CD4-positive, alpha-beta T cell treated with Interleukin-15 for 1 hour (primary cell): Measurements from ENCODE around the gene CCL26.
A peak's percentile ranks its signal among the peaks of the same experiment; 100 is the strongest.
"Not testable (repeated sequence)": the region's sequence is repeated elsewhere in the genome, so short reads cannot be mapped to it uniquely, and the experiment has no call there.

Experiments
- DNase-seq: peaks from one replicate; pipeline ENCODE4 v3.0.0-alpha.2; 2020

Gene CCL26

DNA sequence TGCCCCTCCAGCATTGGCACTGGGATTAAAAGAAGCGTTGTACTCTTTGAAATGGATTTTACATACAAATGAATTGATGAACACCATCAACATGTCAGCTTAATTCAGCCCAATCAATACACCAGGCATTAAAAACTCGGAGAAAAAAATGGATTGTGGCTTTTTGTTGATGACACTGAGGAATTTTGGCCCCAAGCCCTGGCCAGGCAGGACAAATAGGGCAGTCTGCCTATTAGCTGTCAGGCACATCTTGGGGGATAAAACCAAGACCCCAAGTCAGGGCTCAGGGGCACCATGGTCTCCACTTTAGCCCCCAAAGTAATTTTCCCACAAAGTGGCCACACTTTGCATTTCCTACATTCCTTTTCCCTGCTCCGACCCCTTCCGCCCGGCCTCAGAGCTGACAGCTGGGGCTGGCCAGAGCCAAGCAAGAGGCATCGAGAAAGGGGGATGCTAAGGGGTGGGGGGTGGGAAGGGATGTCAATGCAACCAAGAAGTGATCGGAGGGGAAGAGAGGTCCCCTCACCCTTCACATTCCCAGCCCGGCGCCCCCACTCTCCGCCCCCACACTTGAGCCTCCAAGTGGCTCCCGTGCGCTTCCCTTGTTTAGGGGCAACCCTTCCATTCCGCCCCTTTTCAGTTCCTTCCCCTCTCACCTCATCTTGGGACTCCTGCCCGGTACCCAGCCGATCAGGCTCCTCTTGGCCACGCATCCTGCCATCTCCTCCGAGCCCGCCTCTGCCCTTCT is 34.0 kb downstream of the CCL26 start:
- DNase-seq: no peak

DNA sequence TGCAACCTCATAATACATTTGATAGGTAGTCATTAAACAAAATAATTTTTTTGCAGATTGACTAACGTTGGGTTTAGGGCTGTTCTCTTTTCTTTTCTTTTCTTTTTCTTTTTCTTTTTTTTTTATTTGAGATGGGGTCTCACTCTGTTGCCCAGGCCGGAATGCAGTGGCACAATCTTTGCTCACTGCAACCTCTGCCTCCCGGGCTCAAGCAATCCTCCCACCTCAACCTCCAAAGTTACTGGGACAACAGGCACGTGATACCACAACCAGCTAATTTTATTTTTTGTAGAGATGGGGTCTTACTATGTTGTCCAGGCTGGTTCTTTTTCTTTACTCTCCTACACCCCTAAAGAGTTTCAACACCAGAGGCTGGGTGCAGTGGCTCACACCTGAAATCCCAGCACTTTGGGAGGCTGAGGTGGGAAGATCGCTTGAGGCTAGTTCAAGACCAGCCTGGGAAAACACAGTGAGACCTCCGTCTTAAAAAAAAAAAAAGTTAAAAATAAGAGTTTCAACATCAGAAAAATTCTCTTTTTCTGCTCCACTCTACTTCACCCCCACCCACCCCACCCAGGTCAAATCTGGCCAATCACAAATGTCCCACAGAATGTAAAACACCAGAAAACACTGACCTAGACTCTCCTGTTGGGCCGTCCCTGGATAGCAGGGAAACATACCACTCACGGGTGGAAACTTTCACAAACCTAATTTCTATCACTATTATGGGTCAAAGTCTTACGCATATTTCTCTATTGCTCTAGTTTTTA is 36.2 kb downstream of the CCL26 start:
- no peak for DNase-seq

DNA sequence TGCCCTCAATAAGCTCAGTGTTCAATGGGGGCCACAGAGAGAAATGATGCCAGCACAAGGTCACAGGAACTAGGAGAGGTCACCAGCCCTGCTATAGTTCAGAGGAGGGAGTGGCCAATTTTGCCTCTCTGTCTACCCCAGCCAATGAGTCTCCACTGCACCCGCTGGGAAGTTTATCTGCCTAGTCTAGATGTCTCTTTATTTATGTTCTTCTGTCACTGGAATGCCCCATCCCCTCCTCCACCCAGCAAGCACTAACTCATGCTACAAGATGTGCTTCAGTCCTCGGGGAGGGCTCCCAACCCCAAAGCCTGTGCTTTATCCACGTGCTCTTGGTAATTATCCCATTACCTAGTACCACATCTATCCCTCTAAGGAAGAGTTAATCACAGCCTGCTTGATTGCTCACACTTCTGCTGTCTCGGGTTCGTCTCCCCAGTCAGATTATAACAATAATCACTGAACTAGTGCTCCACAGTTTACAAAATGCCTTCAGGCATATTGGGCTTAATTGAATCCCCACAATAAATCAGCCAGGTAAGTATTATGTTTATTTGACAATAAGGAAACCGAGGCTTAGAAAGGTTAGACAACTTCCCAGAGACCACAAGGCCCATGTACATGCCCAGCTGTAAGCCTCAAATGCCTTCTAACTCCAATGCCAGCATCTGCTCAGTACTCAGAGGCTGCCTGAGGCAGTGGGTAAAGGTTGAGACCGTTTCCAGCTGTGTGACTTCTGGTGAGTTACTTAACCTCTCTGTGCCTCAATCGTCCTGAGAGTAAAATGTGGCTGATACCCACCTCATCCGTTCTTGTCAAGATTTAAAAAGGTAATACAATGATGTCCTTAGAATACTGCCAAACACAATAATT is 37.2 kb downstream of the CCL26 start:
- no peak for DNase-seq

DNA sequence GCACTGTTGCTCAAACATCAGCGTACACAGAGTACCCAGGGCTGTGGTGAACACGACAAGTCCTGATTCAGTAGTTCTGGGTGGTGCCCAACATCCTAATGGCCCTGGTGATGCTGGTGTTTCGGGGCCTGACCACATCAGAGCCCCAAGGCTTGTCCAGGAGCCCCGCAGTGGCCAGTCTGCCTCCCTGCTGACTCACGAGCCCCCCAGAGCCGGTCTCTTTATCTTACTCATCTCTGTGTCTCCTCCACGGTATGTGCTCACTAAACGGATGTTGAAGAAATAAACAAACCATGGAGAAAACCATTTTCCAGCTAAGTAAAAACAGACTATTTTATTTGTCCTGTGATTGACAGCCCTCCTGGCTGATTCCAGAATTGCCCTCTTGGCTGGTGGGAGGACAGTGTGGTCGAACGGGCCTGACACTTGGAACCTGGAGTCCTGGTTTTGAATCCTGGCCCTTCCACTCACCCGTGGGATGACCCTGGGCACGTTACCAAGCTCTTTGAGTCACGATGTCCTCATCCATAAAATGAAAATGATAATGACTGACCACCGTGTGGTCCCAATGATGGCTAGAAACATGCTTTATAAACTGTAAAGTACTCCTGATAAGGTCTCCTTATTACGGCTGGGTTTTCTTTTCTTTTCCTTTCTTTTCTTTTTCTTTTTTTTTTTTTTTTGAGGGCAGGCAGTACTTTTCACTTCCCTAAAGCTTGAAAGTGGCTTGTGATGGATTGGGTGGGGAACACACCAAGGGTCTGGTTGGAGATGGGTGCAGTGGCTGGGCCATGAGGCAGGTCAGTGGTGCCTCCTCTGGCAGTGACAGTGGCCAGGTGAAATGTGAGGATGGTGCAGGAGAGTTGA is 39.0 kb downstream of the CCL26 start:
- DNase-seq: no peak

DNA sequence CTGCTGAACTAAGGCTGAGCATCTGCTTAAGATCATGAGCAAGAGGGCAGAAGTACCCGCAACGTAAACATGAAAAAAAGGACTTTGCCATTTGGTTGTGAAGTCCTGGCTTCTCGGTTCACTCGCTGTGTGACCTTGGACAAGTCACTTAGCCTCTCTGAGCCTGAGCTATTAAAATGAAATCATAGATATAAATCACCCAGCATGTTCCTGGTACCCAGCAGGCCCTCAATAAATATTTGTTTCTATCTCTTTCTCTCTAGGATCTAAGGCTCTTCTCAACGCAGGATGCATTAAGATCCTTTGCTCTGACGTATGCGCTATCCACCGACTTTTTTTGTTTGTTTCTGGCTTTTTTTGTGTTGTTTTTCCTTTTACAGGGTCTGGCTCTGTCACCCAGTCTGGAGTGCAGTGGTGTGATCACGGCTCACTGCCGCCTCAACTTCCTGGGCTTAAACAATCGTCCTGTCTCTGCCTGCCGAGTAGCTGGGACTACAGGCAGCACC is 39.9 kb downstream of the CCL26 start:
- DNase-seq: no peak

DNA sequence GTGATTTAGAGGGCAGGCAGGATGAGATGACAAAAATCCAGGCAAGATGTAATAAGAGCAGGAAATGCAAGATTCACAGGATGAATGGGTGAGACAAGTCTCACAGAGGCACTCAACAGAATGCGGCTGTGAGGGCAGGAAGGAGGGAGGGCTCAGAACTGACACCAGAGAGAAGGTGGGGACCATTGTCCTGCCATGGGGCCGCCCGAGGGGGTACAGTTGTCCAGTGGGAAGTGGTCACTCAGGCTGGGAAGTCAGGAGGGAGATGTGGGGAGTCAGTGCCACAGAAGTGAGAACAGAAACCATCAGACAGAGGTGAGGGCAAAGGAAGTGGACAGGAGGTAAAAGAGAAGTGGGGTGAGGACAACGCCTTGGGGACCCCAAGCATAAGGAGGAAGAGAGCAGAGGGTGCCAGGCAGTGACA is 42.1 kb downstream of the CCL26 start:
- DNase-seq: peak; percentile 20

DNA sequence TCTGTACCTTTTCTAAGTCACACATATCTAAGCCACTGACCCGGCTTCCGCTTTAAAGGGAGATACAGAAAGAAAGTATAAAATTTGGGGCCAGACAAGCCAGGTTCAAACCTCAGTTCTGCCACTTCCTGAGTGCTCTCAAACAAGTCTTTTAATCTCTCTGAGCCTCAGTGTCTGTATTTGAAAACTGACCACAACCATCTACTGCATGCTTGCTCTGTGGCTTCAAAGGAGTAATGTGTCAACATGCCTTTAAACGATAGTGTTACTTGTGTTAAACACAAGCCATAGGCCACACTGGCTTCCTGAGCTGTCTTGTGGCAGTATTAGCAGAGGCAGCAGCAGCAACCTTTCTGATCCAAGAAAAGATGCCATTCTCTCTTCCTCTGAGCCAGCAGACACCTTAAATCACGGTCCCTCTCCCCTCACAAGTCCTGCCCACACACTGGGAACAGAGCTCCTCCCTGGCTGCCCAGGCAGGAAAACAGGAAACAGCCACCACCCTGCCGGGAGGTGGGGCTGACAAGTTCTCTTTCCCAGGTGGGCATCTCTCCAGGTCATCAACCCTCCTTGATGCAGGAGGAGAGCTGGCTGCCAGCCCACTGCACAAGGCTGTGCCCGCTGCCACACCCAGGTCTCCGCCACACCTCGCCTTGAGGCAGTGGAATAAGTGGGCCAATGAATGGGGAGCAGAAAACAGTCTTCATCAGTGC is 44.0 kb downstream of the CCL26 start:
- DNase-seq: peak; percentile 56

DNA sequence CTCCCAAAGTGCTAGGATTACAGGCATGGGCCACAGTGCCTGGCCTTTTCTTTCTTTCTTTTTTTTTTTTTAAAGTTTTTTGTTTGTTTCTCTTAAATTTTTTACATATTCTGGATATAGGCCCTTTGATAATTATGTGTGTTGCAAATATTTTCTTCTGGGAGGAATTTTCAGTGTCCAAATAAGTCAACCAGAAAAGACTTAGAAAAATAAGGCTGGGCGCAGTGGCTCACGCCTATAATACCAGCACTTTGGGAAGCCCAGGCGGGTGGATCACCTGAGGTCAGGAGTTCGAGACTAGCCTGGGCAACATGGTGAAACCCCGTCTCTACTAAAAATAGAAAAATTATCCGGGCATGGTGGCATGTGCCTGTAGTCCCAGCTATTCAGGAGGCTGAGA is 44.7 kb downstream of the CCL26 start:
- DNase-seq: not testable (repeated sequence)

DNA sequence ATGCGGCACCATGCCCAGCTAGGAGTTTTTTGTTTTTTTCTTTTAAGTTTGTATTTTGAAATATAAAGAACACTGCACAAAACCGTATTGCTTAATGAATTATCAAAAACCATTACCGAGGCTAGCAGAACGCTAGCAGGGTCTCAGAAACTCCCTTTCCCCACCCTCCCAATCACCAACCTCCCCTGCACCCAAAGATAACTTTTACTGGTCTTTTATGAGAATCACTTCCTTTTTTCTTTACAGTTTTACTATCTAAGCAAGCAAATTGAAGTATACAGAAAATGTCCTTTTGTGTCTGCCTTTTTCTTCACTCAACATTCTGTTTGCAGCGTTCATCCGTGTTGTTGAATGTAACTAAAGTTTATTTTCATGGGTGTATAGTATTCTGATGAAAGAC is 46.7 kb downstream of the CCL26 start:
- no peak for DNase-seq

DNA sequence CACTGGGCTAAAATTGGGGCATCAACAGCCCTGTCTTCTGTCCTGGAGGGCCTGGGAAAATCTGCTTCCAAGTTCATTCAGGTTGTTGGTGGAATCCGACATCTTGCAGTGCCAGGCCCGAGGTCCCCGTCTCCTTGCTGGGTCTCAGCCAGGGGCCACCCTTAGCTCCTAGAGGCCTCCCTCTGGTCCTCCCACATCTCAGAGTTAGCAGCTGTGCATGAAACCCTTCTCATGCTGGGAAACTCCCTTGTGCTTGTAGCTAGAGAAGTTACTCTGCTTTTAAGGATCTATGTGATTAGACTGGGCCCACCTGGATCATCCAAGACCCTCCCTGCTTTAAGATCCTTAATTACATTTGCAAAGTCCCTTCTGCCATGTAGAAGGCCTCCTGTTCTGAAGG is 48.6 kb downstream of the CCL26 start:
- DNase-seq: no peak

DNA sequence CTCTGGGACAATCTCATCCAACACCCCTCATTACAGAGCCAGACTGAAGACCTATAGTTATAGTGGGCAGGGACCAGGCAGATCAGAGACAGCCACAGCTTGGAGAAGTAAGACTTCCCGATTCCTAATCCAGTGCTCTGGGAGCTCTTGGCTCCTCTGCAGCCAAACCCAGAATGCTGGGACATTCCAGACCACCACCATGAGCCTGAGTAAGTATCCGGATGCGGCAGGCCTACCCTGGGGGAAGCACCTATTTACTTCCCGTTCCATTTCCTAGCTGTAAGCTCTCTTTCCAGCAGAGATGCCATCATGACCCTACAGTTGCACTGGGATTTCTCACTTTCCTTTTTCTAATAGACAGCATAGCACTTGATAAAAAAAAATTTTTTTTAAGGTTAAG is 49.6 kb downstream of the CCL26 start:
- DNase-seq: no peak

DNA sequence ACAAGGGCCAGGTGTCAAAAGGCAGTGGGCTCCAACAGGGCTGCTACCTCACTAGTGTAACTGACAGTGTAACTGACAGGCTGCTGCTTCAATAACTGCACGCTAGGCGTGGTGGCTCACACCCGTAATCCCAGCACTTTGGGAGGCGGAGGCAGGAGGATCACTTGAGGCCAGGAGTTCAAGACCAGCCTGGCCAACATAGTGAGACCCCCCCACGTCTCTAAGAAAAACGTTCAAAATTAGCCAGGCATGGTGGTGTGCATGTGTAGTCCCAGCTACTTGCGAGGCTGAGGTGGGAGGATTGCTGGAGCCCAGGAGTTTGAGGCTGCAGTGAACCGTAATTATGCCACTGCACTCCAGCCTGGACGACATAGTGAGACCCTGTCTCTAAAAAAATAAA is 50.1 kb downstream of the CCL26 start:
- not testable (repeated sequence) for DNase-seq

DNA sequence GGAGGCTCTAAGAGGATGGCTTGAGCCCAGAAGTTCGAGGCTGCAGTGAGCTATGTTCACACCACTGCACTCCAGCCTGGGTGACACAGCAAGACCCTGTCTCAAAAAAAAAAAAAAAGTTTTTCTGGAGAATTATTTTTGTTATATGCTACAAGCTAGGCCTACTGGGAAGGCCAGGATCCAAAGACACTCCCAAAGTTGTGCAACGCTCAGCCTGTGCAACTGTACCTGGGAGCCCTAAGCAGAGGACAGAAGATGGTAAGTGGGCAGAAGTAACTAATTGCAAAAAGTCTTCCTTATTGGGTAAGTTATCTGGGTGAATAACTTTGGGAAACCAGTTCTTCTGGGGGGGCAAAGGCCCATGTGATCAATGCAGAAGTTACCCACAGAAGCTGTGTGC is 50.6 kb downstream of the CCL26 start:
- DNase-seq: no peak

DNA sequence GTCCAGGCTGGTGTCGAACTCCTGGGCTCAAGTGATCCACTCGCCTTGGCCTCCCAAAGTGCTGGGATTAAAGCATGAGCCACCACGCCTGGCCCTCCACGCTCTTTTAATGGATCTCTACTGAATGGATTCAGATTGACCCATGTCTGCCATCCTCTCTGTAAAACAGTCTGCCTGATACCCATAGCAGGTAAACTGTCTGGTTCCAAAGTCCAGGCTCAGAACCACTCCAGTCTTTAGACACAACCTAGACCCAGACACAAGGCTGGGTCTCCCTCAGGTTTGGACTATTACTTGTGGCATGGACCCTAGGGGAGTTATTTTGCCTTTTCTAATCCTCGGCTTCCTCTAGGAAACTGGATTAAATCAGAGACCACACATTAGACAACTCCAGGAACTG is 52.4 kb downstream of the CCL26 start:
- DNase-seq: no peak
